Measurements from ENCODE around the gene FBXW11. TPM values are rescaled to one million over a fixed set of nuclear protein-coding genes. Genes with fewer than 3 reads are reported as not detected.

Gene FBXW11
- total and polyA plus RNA-seq, 2 of the 8 experiments (the other 6 are each of a cell fraction or from before 2014, with no cell fraction given) = 45.0 to 75.6 TPM

DNA sequence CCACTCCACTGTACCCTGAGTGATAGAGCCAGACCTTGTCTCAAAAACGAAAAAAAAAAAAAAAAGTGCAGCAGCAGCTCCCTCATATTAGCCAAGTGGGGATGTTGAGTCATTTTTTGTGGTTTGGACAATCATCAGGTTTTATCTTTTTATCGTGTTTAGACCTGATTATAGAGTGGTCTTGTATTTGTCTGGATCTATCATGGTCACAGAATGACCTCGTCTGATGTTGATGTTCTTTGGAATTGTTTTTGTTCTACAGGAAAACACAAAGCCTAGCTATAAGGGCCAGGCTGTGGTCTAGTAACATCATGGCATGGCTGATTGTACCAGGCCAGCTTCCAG is 1.6 kb upstream of the FBXW11 start:
- 0 out of 2 replicates have a peak overlapping the region, but pooled peaks have one; percentile 56 for H2BK20ac ChIP-seq (ENCODE audit: low read length)
- no peak overlapping the region for H2AFZ ChIP-seq (ENCODE audit: low read length)
- no peak for DNase-seq (ENCODE audit: low read depth in 1 of 2, low spot score in 2 of 2)
- H3K27ac ChIP-seq (ENCODE audit: low read depth, low read length) = peak overlapping the region; percentile 47; the same call in 1 of the 2 replicates
- H3K36me3 ChIP-seq (ENCODE audit: control insufficient read depth in 2 of 4, insufficient read depth in 4 of 4, low read length in 3 of 4) = no peaks in the 10 kb centered on the region
- ChIA-PET CTCF (ENCODE audit: partially characterized antibody) (interaction anchor here (0.7 to 6.0 kb wide), 14 partner anchors 11 to 442 kb away, joined by 3 to 40 read pairs (median 4); no protein-coding TSS in a partner anchor), POLR2A (ENCODE audit: partially characterized antibody) (interaction anchor here (0.7 to 6.6 kb wide), 15 partner anchors 11 to 600 kb away, joined by 3 to 66 read pairs (median 7); no protein-coding TSS in a partner anchor)
- H3K18ac ChIP-seq (ENCODE audit: extremely low read depth, low read length) = peak overlapping the region; percentile 99
- H2BK120ac ChIP-seq (replicated peaks; ENCODE audit: low read depth, low read length) = peak overlapping the region; percentile 92
- H3K4ac ChIP-seq (replicated peaks; ENCODE audit: insufficient read length, low read depth, low read length) = peak overlapping the region; percentile 97
- H3K4me2 ChIP-seq (ENCODE audit: insufficient read depth in 1 of 2, low read depth in 2 of 2, low read length in 2 of 2) = peak overlapping the region; percentile 75 to 97
- peak overlapping the region; percentile 32; the same call in 1 of the 2 replicates for H2AK5ac ChIP-seq (ENCODE audit: low read depth, low read length)
- TF ChIP-seq SIN3A (conservative IDR thresholded peaks at IDR 0.05 in 1 of 2, IDR thresholded peaks at IDR 0.05 in 1 of 2; ENCODE audit: low read depth in 1 of 2, low read length in 2 of 2) (no peak), POLR2AphosphoS5 (IDR thresholded peaks at IDR 0.05; ENCODE audit: low read depth, low read length) (0 out of 2 replicates have a peak, but pooled peaks have one; percentile 4), FOSL1 (IDR thresholded peaks at IDR 0.05; ENCODE audit: insufficient read depth, low read depth, low read length) (no peak), YY1 (IDR thresholded peaks at IDR 0.05; ENCODE audit: low read depth, low read length) (no peak), POLR2A (IDR thresholded peaks at IDR 0.05; ENCODE audit: control extremely low read depth in 1 of 2, low read depth in 2 of 2, low read length in 2 of 2) (peak in 1 of 2 experiments; percentile 6; a peak in 1 of 3 replicates), TAF7 (optimal IDR thresholded peaks at IDR 0.05; ENCODE audit: borderline replicate concordance, low read depth, low read length) (peak; percentile 30)
- TF ChIP-seq, protein P1, sequence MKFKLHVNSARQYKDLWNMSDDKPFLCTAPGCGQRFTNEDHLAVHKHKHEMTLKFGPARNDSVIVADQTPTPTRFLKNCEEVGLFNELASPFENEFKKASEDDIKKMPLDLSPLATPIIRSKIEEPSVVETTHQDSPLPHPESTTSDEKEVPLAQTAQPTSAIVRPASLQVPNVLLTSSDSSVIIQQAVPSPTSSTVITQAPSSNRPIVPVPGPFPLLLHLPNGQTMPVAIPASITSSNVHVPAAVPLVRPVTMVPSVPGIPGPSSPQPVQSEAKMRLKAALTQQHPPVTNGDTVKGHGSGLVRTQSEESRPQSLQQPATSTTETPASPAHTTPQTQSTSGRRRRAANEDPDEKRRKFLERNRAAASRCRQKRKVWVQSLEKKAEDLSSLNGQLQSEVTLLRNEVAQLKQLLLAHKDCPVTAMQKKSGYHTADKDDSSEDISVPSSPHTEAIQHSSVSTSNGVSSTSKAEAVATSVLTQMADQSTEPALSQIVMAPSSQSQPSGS (IDR thresholded peaks at IDR 0.05; ENCODE audit: low read length) = no peak
- TF ChIP-seq, protein P2, sequence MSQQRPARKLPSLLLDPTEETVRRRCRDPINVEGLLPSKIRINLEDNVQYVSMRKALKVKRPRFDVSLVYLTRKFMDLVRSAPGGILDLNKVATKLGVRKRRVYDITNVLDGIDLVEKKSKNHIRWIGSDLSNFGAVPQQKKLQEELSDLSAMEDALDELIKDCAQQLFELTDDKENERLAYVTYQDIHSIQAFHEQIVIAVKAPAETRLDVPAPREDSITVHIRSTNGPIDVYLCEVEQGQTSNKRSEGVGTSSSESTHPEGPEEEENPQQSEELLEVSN (IDR thresholded peaks at IDR 0.05) = no peak
- no peaks in the 10 kb centered on the region for H3K27me3 ChIP-seq (replicated peaks in 1 of 4; ENCODE audit: control insufficient read depth in 3 of 4, extremely low read depth in 1 of 4, insufficient read depth in 3 of 4, low read length in 3 of 4)
- no peak overlapping the region; a peak in 2 of 7 replicates for H3K9ac ChIP-seq (replicated peaks in 1 of 4; ENCODE audit: extremely low read depth in 1 of 4, low read depth in 3 of 4, low read length in 3 of 4)
- peak overlapping the region; percentile 85 for H4K5ac ChIP-seq (ENCODE audit: insufficient read length, low read depth, low read length)
- FAIRE-seq = no peak
- no peak overlapping the region for H4K8ac ChIP-seq (ENCODE audit: extremely low read depth, insufficient read depth, low read length)
- no peak overlapping the region for H3K23ac ChIP-seq (ENCODE audit: insufficient read length)
- H3K23me2 ChIP-seq (ENCODE audit: low read depth, low read length) = peaks cover 11% of the 10 kb centered on the region
- no peaks in the 10 kb centered on the region for H3K9me3 ChIP-seq (ENCODE audit: insufficient read depth in 2 of 2, low read depth in 1 of 2, low read length in 1 of 2)
- H4K20me1 ChIP-seq (replicated peaks in 1 of 2; ENCODE audit: control insufficient read depth in 1 of 2, insufficient read depth in 2 of 2, low read length in 2 of 2) = peaks cover 6 to 8% of the 10 kb centered on the region in 2 experiments
- peak overlapping the region; percentile 100; the same call in 1 of the 2 replicates for H2BK5ac ChIP-seq (ENCODE audit: low read depth, low read length)
- H3K4me3 ChIP-seq (ENCODE audit: extremely low read depth in 1 of 4, insufficient read depth in 2 of 4, low read depth in 3 of 4, low read length in 4 of 4) = peak overlapping the region; percentile 82 to 99 (median 96); a peak in 5 of 8 replicates
- peak overlapping the region; percentile 92 for H4K91ac ChIP-seq (replicated peaks; ENCODE audit: insufficient read length, low read length)
- peaks cover 26 to 45% of the 10 kb centered on the region in 2 experiments for H3K79me2 ChIP-seq (ENCODE audit: control insufficient read depth in 1 of 2, insufficient read depth in 2 of 2, low read length in 2 of 2)
- H3K56ac ChIP-seq (replicated peaks; ENCODE audit: insufficient read length, low read depth, low read length) = peak overlapping the region; percentile 62
- peak overlapping the region; percentile 77; the same call in 1 of the 2 replicates for H2BK12ac ChIP-seq (ENCODE audit: low read depth, low read length)
- H3K14ac ChIP-seq (ENCODE audit: insufficient read length) = no peak overlapping the region
- H3K79me1 ChIP-seq (ENCODE audit: low read depth, low read length) = peaks cover 5% of the 10 kb centered on the region; the same call in 1 of the 2 replicates
- 3% methylated on average over 3 of the region's 3 CpGs; no CpG with 5 or more reads in 1 of the 2 experiments for WGBS, 2 experiments (ENCODE audit: extremely low coverage in 1 of 2, insufficient coverage in 1 of 2, insufficient read length in 1 of 2, insufficient replicate concordance in 2 of 2, low coverage in 1 of 2, low lambda C conversion rate in 2 of 2, missing lambda C conversion rate in 1 of 2)
- H3K4me1 ChIP-seq (replicated peaks in 1 of 4; ENCODE audit: control insufficient read depth in 3 of 4, insufficient read depth in 4 of 4, low read length in 3 of 4) = peaks cover 10 to 26% (median 15%) of the 10 kb centered on the region in 4 experiments
- H2BK15ac ChIP-seq (ENCODE audit: low read length) = no peak overlapping the region

Data from H1 (cell line).